NCI-H187 (cell line): ENCODE results near the gene CBX6.

Experiments used
- DNase-seq, 2 experiments: peaks; one replicate each; lab custom pipeline; 2025; lab: John Stamatoyannopoulos, UW

Gene CBX6

DNA sequence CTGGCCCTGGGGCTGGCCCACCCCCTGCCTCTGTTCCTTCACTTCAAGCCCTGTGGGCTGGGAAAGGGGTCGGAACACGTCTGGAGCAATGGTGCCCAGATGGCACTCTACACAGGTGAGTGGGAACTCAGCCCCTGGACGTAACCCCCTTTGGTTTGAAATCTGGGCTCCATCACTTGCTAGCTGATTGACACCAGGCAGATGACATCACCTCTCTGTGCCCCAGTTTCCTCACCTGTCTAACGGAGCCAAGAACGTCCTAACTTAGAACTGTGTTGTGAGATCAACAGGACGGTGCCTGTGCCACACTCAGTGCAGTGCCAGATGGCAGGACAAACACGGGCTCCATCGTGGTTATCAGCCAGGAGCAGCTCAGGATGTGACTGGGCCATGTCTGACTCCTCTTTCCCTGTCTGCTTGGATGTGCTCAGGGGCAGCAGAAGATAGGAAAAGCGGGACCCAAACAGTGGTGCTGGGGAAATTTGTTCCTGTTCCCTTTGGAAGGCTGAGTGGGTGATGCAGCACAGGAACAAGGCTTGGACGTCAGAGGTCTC is 52.6 kb downstream of the CBX6 start:
- DNase-seq: no peak

DNA sequence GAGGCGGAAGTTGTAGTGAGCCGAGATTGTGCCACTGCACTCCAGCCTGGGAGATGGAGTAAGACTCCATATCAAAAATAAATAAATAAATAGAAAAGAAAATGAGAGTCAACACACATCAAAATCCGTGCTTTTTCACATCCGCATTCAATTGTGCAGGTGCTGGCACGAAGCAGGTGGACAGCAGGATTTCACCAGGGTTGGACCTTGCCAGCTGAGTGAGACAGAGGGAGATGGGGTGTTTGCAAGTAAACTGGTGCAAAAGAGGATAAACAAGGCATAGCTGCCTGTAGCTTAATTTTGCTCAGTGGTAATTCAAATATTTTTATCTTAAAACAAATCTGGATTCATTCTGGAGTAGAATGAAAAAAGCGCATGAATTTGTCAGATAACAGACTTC is 54.8 kb downstream of the CBX6 start:
- DNase-seq: no peak

DNA sequence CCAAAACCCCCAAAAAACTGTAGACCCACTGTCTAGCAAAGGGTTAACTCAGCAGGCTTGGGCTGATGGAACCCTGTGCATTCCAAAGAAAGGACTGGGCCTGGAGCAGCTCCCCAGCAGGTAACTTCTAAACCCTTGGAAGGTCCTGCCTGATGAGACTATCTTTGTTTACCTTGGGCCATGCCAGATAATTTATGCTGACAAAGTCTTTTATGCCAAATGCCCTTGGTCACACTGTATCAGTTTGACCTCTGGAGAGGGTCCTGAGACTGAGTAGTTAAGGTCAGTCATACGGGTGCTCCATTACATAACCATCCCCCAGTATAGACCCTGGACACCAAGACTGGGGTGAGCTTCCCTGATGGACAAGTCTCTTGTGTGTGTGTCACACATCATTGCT is 56.2 kb downstream of the CBX6 start:
- no peak for DNase-seq
